Neural progenitor cell (in vitro differentiated cells): ENCODE measurements around the gene TRMT2B.

Source experiments
- CTCF ChIP-seq: fragments of 200-600 bp; sonication (generic); IDR thresholded peaks from 2 replicates; pipeline ENCODE4 v1.5.1; 2017; ENCODE audit warnings: antibody characterized with exemption, mild to moderate bottlenecking
- EZH2 ChIP-seq: fragments of 200-600 bp; sonication (generic); IDR thresholded peaks from 2 replicates; pipeline ENCODE4 v1.6.1; 2017; ENCODE audit warnings: antibody characterized with exemption, mild to moderate bottlenecking, moderate library complexity

- TF ChIP-seq CTCF (no peak), EZH2 (no peak)
These were observed 87.5 kb downstream of the TRMT2B start for GRCh38 chrX:100964362-100964761.
